Urinary bladder (tissue), 4 donors: ENCODE measurements around the gene PPY. TPM values are rescaled to one million over a fixed set of nuclear protein-coding genes. Genes with fewer than 3 reads are reported as not detected.
"Not testable (repeated sequence)": the region's sequence is repeated elsewhere in the genome, so short reads cannot be mapped to it uniquely, and the experiment has no call there.

Source experiments
- DNase-seq: peaks from one replicate; pipeline ENCODE4 v3.0.0-alpha.2; 2015; ENCODE audit errors: extremely low spot score
- H3K27ac ChIP-seq: one replicate; pipeline ENCODE4 v1.5.1; 2013; ENCODE audit warnings: low read depth, mild to moderate bottlenecking, moderate library complexity
- H3K36me3 ChIP-seq: one replicate; pipeline ENCODE4 v1.6.1; 2013; ENCODE audit warnings: mild to moderate bottlenecking, moderate library complexity; ENCODE audit not compliant: insufficient read depth
- H3K4me1 ChIP-seq: one replicate; pipeline ENCODE4 v1.6.1; 2013; ENCODE audit warnings: mild to moderate bottlenecking, moderate library complexity; ENCODE audit not compliant: insufficient read depth
- H3K4me3 ChIP-seq: one replicate; pipeline ENCODE4 v1.5.1; 2013; ENCODE audit warnings: low read depth, low read length
- WGBS: extraction: QIAGEN DNeasy Blood & Tissue Kit; methylation state at CpG from one replicate; pipeline ENCODE4 v1.1.7; 2013; 5-methylcytosine and 5-hydroxymethylcytosine counted together
- polyA plus RNA-seq: library from polyadenylated mRNA; stranded (reverse); fragments of 200-250 nt; gene quantifications from one replicate; pipeline ENCODE4 v1.2.3, GENCODE V29; 2013
- total RNA-seq: library from RNA; depleted of rRNA; stranded (reverse); fragments of >200 nt; gene quantifications from one replicate; pipeline ENCODE4 v1.2.3, GENCODE V29; 2014
- donor health status: healthy with polysubstance abuse.
- donor health status: healthy.

PPY gene
- total and polyA plus RNA-seq, 2 donors = not detected

DNA sequence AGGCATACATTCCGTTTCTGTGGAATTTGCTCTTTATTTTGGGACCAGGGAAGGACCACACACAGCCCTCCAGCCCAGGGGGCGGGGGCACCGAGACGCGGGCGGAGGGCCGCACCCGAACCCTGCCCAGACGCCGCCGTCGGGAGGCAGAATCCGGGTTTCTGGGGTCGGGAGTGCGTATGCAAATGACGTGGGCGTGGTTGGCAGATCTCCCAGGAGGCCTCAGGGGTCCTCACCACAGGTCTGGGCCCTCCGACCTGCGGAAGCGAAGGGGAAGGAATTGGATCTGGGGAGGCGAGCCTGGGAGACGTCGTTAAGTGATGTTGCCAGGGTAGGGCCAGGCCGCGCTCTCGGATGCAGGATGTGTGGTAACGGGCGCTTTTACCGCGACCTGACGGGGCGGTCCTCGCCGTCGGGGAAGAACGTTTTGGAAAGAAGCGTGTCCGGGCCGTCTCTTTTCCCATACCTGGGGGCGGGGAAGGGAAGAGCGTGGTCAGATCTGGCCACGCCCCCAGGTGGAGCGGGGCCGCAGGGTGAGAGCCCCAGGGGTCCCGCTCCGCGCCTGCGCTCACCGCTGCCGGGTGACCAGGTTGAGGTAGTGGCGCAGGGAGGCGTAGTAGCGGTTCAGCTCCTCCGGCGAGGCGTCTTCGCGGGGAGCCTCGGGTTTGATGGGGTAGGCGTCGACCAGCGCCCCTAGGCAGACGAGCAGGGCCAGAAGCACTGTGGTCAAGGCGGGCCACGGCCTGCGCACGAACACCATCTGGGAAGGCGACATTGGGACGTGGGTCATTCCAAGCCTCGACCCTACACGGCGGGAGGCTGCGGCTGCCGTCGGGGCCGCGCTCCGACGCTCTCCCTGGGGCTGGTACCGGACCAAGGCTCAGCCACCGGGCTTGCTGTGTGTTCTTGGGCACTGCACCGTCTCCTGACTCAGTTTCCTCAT lies 10.7 kb upstream of the PPY start:
- Histone ChIP-seq H3K36me3 (no peaks in the 10 kb centered on the region), H3K4me1 (no peaks in the 10 kb centered on the region), H3K27ac (no peak overlapping the region), H3K4me3 (no peak overlapping the region)
- no peak for DNase-seq
- WGBS = 5% methylated on average over 82 of the region's 82 CpGs

DNA sequence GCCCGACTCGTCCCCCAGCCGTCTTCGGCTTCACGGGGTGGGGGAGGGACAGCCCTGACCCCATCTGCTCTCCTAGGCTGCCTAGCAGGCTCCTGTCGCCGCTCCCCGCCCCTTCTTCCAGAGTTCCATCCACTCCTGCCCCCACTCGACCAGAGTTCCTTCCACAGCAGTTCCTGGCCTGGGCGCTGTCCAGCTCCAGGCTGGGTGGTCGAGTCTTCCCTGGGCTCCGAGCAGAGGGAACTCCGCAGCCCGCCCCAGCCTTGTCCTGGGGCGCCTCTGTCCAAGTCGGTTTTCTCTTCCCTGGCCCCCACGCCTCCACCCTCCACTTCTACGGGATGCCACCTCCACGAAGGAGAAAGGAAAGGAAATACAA lies 10.1 kb upstream of the PPY start:
- H3K4me3 ChIP-seq = no peak overlapping the region
- H3K36me3 ChIP-seq = no peaks in the 10 kb centered on the region
- H3K4me1 ChIP-seq = no peaks in the 10 kb centered on the region
- no peak overlapping the region for H3K27ac ChIP-seq
- DNase-seq = no peak
- WGBS = 7% methylated on average over 19 of the region's 19 CpGs

DNA sequence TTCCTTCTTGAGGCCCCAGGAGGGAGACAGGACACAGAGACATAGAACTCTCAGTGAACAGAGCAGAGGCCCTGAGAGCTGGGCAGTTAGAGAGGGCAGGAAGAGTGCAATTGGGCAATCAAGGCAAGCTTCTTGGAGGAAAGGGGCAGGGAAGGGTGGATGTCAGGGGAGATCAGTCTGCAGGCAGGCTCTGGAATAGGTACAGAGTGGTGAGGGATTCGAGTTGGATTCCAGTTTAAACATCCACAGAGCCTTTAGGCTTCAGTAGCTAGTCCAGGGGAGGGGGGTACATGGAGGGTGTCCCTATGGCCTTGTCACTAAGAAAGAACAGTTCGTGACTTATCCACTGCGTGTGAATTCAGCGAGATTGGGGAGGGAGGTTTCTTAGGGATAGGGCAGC lies 9.5 kb upstream of the PPY start:
- no peaks in the 10 kb centered on the region for H3K4me1 ChIP-seq
- 62% methylated on average over 4 of the region's 4 CpGs for WGBS
- H3K36me3 ChIP-seq = no peaks in the 10 kb centered on the region
- no peak overlapping the region for H3K27ac ChIP-seq
- H3K4me3 ChIP-seq = no peak overlapping the region
- DNase-seq = no peak

DNA sequence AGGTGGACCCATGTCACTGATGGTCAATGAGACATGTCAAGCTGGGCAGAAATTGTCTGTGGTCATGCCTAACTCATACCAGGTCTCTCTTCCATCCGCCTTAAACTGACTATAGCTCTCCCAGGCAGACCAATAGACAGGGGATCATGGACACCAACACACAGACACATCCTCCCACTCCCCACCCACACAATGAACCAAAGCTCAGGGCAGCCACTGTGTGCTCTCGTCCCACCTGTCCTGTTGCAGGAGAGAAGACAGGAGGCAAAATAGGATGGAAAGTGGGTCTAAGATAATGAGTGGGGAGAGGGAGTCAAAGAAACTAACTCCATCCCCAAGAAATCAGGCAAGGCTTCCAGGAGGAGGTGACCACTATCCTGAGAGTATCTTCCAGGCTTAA lies 8.3 kb upstream of the PPY start:
- Histone ChIP-seq H3K4me1 (no peaks in the 10 kb centered on the region), H3K36me3 (no peaks in the 10 kb centered on the region), H3K4me3 (no peak overlapping the region), H3K27ac (no peak overlapping the region)
- DNase-seq = no peak
- WGBS = 87% methylated on average over 2 of the region's 2 CpGs

DNA sequence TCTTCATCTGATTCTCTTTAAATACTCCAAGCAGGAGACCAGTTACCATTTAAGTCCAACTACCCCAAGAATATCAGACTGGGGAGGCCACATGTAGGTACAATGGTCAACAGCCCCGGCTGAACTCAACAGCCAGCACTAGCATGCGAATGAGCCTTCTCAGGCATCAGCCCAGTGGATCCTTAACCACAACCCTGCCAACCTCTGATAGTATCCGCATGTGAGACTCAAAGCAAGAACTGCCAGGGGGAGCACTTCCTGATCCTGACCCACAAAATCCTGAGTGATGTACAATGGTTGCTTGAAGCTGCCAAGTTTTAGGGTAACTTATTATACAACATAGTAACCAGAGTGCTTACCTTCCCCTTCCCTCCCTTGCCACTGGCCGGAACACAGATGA lies 7.5 kb upstream of the PPY start:
- no peak overlapping the region for H3K27ac ChIP-seq
- no peaks in the 10 kb centered on the region for H3K4me1 ChIP-seq
- WGBS = 66% methylated on average over 4 of the region's 4 CpGs
- DNase-seq = no peak
- H3K36me3 ChIP-seq = no peaks in the 10 kb centered on the region
- H3K4me3 ChIP-seq = no peak overlapping the region

DNA sequence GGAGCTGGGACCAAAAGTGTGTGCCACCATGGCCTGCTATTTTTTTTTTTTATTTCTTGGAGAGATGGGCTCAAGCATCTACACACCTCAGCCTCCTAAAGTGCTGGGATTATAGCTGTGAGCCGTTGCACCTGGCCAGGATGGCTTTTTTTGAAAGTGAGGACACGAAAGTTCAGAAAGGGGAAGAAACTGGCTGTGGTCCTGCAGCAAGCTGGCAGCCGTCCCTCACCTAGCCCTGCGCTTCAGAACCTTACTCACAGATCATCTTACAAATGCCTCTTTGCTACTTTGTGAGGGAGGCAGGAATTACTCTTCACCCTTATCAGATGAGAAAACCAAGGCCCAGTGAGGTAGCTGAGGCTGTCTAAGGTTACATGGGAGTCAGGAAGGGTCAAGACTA lies 4.5 kb upstream of the PPY start:
- no peaks in the 10 kb centered on the region for H3K4me1 ChIP-seq
- DNase-seq = no peak
- H3K27ac ChIP-seq = no peak overlapping the region
- no peaks in the 10 kb centered on the region for H3K36me3 ChIP-seq
- 53% methylated on average over 4 of the region's 4 CpGs for WGBS
- no peak overlapping the region for H3K4me3 ChIP-seq

DNA sequence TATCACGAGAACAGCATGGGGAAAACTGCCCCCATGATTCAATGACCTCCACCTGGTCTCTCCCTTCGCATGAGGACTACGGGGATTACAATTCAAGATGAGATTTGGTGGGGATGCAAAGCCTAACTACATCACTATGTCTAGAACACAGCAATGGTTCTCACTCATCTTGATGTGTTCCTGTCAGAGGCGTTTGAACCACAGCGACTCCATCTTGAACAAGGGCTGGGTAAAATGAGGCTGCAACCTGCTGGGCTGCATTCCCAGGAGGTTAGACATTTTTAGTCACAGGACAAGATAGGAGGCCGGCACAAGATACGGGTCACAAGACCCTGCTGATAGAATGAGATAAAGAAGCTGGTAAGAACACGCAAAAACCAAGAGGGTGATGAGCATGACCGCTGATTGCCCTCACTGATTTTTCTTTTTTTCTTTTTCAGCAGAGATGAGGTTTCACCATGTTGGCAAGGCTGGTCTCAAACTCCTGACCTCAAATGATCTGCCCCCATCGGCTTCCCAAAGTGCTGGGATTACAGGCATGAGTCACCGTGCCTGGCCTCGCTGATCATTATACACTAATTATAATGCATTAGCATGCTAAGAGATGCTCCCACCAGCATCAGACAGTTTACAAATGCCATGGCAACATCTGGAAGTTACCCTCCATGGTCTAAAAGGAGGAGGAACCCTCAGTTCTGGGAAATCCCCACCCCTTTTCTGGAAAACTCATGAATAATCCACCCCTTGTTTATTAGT lies 3.0 kb upstream of the PPY start:
- Histone ChIP-seq H3K36me3 (no peaks in the 10 kb centered on the region), H3K4me1 (no peaks in the 10 kb centered on the region)
- 70% methylated on average over 12 of the region's 12 CpGs for WGBS

DNA sequence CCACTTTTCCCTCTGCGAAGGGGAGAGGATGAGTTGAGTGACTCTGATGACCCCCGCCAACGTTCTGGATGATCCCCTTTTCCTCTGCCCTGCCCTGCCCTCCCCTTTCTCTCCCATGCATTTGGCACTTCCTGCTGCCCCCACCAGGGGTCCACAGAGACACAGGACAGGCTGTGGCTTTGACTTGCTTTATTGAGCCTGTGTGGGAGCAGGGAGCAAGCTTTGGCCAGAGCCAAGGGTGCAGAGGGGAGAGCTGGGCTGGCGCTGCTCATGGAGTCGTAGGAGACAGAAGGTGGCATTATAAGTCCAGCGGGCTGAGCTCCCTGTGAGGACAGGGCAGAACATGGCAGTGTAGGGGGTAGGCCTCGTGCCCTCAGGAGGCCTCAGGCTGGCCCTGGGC lies 1.6 kb downstream of the PPY start:
- Histone ChIP-seq H3K4me1 (no peaks in the 10 kb centered on the region), H3K36me3 (no peaks in the 10 kb centered on the region), H3K4me3 (no peak overlapping the region), H3K27ac (no peak overlapping the region)
- 56% methylated on average over 7 of the region's 7 CpGs for WGBS
- DNase-seq = no peak

More for the DNA sequence above, 3.0 kb upstream of the PPY start:
- Histone ChIP-seq H3K27ac (no peak overlapping the region), H3K4me3 (no peak overlapping the region)
- no peak for DNase-seq

DNA sequence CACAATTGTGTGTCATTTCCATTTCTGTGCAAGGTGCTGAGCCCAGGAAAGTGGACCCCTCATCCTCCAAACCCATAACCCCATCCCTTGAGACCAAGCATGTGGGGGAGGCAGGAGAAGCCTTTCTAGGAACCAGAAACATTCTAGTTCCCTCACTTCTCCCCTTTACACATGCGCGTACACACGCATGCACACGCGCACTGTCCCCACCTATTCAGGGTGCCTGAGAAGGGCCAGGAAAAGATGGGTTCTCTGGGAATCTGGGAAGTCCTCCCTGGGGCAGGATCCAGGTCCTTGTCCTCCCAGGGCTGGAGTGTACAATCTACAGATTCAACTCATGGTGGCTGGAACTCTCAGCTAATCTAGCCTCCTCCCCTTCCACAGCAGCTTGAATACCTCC lies 2.4 kb downstream of the PPY start:
- no peak overlapping the region for H3K27ac ChIP-seq
- no peak for DNase-seq
- whole genome bisulfite sequencing = 95% methylated on average over 5 of the region's 5 CpGs

DNA sequence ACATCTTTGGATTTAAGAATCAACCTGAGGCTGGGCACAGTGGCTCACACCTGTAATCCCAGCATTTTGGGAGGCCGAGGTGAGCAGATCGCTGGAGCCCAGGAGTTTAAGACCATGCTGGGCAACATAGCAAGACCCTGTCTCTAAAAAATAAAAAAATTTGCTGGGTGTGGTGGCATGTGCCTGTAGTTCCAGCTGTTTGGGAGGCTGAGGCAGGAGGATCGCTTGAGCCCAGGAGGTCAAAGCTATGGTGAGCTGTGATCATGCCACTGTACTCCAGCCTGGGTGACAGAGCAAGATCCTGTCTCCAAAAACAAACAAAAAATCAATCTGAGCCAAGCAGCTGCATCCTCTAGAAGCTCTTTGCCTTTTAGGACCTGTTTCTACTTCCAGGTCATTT lies 2.8 kb downstream of the PPY start:
- H3K4me3 ChIP-seq, H3K4me1 ChIP-seq, H3K36me3 ChIP-seq, DNase-seq, H3K27ac ChIP-seq: not testable (repeated sequence)
- WGBS = 95% methylated on average over 3 of the region's 3 CpGs

More for the DNA sequence above, 2.4 kb downstream of the PPY start:
- H3K4me1 ChIP-seq = no peaks in the 10 kb centered on the region
- no peaks in the 10 kb centered on the region for H3K36me3 ChIP-seq
- no peak overlapping the region for H3K4me3 ChIP-seq

DNA sequence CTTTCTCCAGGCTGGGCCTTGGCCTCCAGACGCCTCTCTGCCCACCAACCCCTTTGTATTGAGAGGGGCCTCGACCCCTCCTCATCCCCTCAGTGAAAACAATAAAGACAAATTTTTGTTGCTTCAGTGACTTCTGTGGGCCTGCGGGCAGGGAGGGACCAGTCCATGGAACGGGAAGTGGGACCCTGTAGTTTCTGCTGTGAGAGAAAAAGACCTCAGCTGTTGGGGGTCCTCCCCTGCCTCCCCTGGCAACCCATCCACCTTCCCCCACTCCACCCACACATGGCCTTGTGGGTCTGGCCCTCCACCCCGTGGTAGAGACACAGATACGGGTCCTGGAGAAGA lies 3.5 kb downstream of the PPY start:
- no peak overlapping the region for H3K27ac ChIP-seq
- DNase-seq = no peak
- no peak overlapping the region for H3K4me3 ChIP-seq
- no peaks in the 10 kb centered on the region for H3K36me3 ChIP-seq
- H3K4me1 ChIP-seq = no peaks in the 10 kb centered on the region
- WGBS = 69% methylated on average over 6 of the region's 6 CpGs

DNA sequence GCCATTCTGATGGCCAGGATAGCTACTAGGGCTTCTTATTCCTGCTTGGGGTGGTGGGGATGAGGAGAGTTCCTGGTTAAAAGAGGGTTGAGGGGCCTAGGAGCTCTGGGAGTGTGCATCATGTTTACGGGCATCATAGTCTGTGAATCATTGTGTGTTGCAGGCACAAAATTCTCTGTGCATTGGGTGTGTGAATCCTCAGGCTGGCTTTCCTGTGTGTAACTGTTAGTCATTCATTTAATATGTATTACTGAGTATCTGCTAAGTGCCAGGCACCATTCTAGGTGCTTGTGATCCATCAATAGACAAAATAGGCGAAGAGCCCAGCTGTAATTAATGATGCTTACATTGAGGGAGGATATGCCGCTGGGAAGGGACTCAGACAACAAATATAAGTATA lies 5.8 kb downstream of the PPY start:
- 94% methylated on average over 3 of the region's 3 CpGs for WGBS
- DNase-seq = no peak
- no peak overlapping the region for H3K4me3 ChIP-seq
- no peak overlapping the region for H3K27ac ChIP-seq
- H3K4me1 ChIP-seq = no peaks in the 10 kb centered on the region
- no peaks in the 10 kb centered on the region for H3K36me3 ChIP-seq

DNA sequence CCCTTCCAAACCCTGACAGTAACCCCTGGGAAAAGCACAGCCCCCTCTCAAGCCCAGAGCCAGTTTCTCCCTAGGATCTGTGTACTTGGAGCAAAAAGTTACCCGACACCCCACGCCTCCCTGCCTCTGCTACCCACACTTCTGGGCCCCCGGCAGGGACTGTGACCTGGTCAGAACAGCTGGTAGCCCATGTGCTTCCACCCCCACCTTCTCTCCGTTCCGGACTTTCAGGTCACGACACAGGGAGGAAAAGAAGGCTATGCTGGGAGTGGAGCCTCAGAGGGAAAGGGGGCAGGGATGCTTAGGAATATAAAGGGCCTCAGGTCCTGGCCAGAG lies 6.4 kb downstream of the PPY start:
- WGBS = 69% methylated on average over 6 of the region's 6 CpGs
- H3K36me3 ChIP-seq = no peaks in the 10 kb centered on the region
- H3K27ac ChIP-seq = no peak overlapping the region
- no peaks in the 10 kb centered on the region for H3K4me1 ChIP-seq
- no peak for DNase-seq
- H3K4me3 ChIP-seq = no peak overlapping the region

DNA sequence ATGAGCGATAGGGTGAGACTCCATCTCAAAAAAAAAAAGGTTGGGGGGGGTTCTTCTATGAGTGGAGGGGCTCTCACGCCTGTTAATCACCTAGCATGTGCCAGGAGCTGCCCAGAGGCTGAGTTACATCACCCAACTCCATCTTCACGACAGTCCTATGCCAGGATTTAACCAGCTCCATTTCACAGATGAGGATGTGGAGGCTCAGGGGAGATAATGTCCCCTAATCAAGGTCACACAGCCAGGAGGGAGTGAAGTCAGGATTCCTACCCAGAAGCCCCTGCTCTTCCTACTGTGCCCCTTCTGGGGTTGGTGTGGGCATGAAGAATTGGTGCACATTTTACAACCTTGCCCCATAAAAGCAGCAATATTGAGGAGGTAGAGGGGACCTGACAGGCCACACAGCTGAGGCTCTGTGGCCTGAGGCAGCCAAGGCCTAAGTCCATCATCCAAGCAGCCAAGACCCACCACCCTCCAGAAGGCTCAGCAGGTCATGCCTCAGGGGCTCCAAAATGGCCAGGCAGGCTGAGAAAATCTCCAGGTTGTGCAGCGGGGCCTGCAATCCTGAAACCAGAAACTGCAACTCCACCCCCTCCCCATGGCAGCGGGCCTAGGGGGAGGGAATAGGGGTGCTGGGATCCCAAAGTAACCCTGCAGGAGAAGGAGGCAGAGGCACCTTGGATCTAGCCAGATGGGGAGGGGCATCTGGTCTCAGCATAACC lies 6.9 kb downstream of the PPY start:
- no peak overlapping the region for H3K4me3 ChIP-seq
- no peak overlapping the region for H3K27ac ChIP-seq
- H3K36me3 ChIP-seq = no peaks in the 10 kb centered on the region
- DNase-seq = no peak
- H3K4me1 ChIP-seq = no peaks in the 10 kb centered on the region
- WGBS = 71% methylated on average over 5 of the region's 5 CpGs
